H1 (cell line): ENCODE data around the gene ENKUR. TPM values are rescaled to one million over a fixed set of nuclear protein-coding genes. Genes with fewer than 3 reads are reported as not detected.

ENCODE experiments used
- CTCF ChIA-PET: fragments of 300-600 bp; sonication (Branson Sonifier 250); formaldehyde crosslinking; loops from one replicate; lab custom pipeline; 2021; ENCODE audit not compliant: partially characterized antibody; lab: Charles Lee
- POLR2A ChIA-PET: fragments of 300-600 bp; sonication (Branson Sonifier 250); formaldehyde crosslinking; loops from one replicate; lab custom pipeline; 2021; ENCODE audit warnings: inconsistent platforms; ENCODE audit not compliant: partially characterized antibody; lab: Charles Lee
- DNase-seq, 2 experiments: peaks; one replicate each; pipeline versions ENCODE4 v3.0.0 to v3.0.0-alpha.2; 2010 to 2022; ENCODE audit warnings: low spot score in 2 of 2, low read depth in 1 of 2, mixed read lengths in 1 of 2
- FAIRE-seq: peaks from 2 replicates; lab custom pipeline; 2011; peaks lifted over from hg19 to GRCh38; lab: Jason Lieb, UNC
- H2AFZ ChIP-seq: 2 replicates; pipeline ENCODE4 v1.8.1; 2012; ENCODE audit warnings: low read length, inconsistent platforms
- H2AK5ac ChIP-seq: 2 replicates; pipeline ENCODE4 v1.6.1; 2013; ENCODE audit warnings: low read depth, low read length
- H2BK120ac ChIP-seq: replicated peaks from 2 replicates; pipeline ENCODE3; 2013; ENCODE audit warnings: low read depth, low read length, inconsistent platforms
- H2BK12ac ChIP-seq: 2 replicates; pipeline ENCODE4 v1.6.1; 2013; ENCODE audit warnings: low read depth, low read length
- H2BK15ac ChIP-seq: 2 replicates; pipeline ENCODE4 v1.6.1; 2013; ENCODE audit warnings: low read length
- H2BK20ac ChIP-seq: 2 replicates; pipeline ENCODE4 v1.6.1; 2013; ENCODE audit warnings: low read length
- H2BK5ac ChIP-seq: 2 replicates; pipeline ENCODE4 v1.6.1; 2013; ENCODE audit warnings: low read depth, low read length
- H3K14ac ChIP-seq: 2 replicates; pipeline ENCODE4 v1.6.1; 2013; ENCODE audit warnings: inconsistent platforms; ENCODE audit not compliant: insufficient read length
- H3K18ac ChIP-seq: 2 replicates; pipeline ENCODE4 v1.6.1; 2013; ENCODE audit warnings: low read length; ENCODE audit errors: extremely low read depth
- H3K23ac ChIP-seq: 2 replicates; pipeline ENCODE4 v1.6.1; 2013; ENCODE audit warnings: inconsistent platforms; ENCODE audit not compliant: insufficient read length
- H3K23me2 ChIP-seq: 2 replicates; pipeline ENCODE4 v1.6.1; 2013; ENCODE audit warnings: low read depth, low read length
- H3K27ac ChIP-seq: 2 replicates; pipeline ENCODE4 v1.6.1; 2011; ENCODE audit warnings: low read depth, low read length, inconsistent platforms
- H3K27me3 ChIP-seq, 4 experiments: replicated peaks in 1 of 4; 1 replicate in 1 of 4; 2 replicates in 3 of 4; pipeline versions ENCODE4 v1.6.1 to v1.8.1; 2011 to 2013; ENCODE audit warnings: low read length in 3 of 4, mild to moderate bottlenecking in 3 of 4, inconsistent platforms in 2 of 4, mixed read lengths in 2 of 4, moderate library complexity in 1 of 4; ENCODE audit not compliant: control insufficient read depth in 3 of 4, insufficient read depth in 3 of 4; ENCODE audit errors: extremely low read depth in 1 of 4
- H3K36me3 ChIP-seq, 4 experiments: 2 replicates each; pipeline versions ENCODE4 v1.6.1 to v1.8.1; 2011 to 2013; ENCODE audit warnings: mild to moderate bottlenecking in 4 of 4, low read length in 3 of 4, moderate library complexity in 2 of 4, control low read depth in 1 of 4, inconsistent platforms in 1 of 4; ENCODE audit not compliant: insufficient read depth in 4 of 4, control insufficient read depth in 2 of 4
- H3K4ac ChIP-seq: replicated peaks from 2 replicates; pipeline ENCODE3; 2013; ENCODE audit warnings: low read length, low read depth, mixed read lengths, inconsistent platforms; ENCODE audit not compliant: insufficient read length
- H3K4me1 ChIP-seq, 4 experiments: replicated peaks in 1 of 4; 1 replicate in 1 of 4; 2 replicates in 3 of 4; pipeline versions ENCODE4 v1.6.1 to v1.8.1; 2011 to 2013; ENCODE audit warnings: low read length in 3 of 4, inconsistent platforms in 2 of 4, mixed read lengths in 1 of 4; ENCODE audit not compliant: insufficient read depth in 4 of 4, control insufficient read depth in 3 of 4
- H3K4me2 ChIP-seq, 2 experiments: 2 replicates each; pipeline versions ENCODE4 v1.6.1 to v1.8.1; 2011 to 2013; ENCODE audit warnings: low read depth in 2 of 2, low read length in 2 of 2, control low read depth in 1 of 2, inconsistent platforms in 1 of 2, mild to moderate bottlenecking in 1 of 2; ENCODE audit not compliant: insufficient read depth in 1 of 2
- H3K4me3 ChIP-seq, 4 experiments: fragments of 200-600, 300-600 bp in 1 of 4; sonication (generic), shearing (Covaris generic), sonication (Bioruptor Twin) in 1 of 4; 2 replicates each; pipeline versions ENCODE4 v1.5.1 to v1.8.1; 2011 to 2016; ENCODE audit warnings: low read length in 4 of 4, low read depth in 3 of 4, control low read depth in 2 of 4, inconsistent platforms in 2 of 4, mild to moderate bottlenecking in 2 of 4, mixed read lengths in 1 of 4, moderate library complexity in 1 of 4; ENCODE audit not compliant: insufficient read depth in 2 of 4; ENCODE audit errors: extremely low read depth in 1 of 4
- H3K56ac ChIP-seq: replicated peaks from 2 replicates; pipeline ENCODE3; 2013; ENCODE audit warnings: low read depth, mild to moderate bottlenecking, mixed read lengths, low read length, inconsistent platforms; ENCODE audit not compliant: insufficient read length
- H3K79me1 ChIP-seq: 2 replicates; pipeline ENCODE4 v1.6.1; 2013; ENCODE audit warnings: low read depth, low read length, control low read depth
- H3K79me2 ChIP-seq, 2 experiments: 2 replicates each; pipeline versions ENCODE4 v1.6.1 to v1.8.1; 2012 to 2013; ENCODE audit warnings: low read length in 2 of 2, mild to moderate bottlenecking in 2 of 2, inconsistent platforms in 1 of 2; ENCODE audit not compliant: insufficient read depth in 2 of 2, control insufficient read depth in 1 of 2
- H3K9ac ChIP-seq, 4 experiments: replicated peaks in 1 of 4; 1 replicate in 1 of 4; 2 replicates in 3 of 4; pipeline versions ENCODE4 v1.6.1 to v1.8.1; 2011 to 2013; ENCODE audit warnings: low read depth in 3 of 4, low read length in 3 of 4, control low read depth in 2 of 4, mild to moderate bottlenecking in 2 of 4, moderate library complexity in 2 of 4, inconsistent platforms in 1 of 4; ENCODE audit errors: extremely low read depth in 1 of 4
- H3K9me3 ChIP-seq, 2 experiments: 2 replicates each; pipeline versions ENCODE4 v1.6.1 to v1.8.1; 2012 to 2013; ENCODE audit warnings: mild to moderate bottlenecking in 2 of 2, moderate library complexity in 2 of 2, control low read depth in 1 of 2, inconsistent platforms in 1 of 2, low read depth in 1 of 2, low read length in 1 of 2, mixed read lengths in 1 of 2; ENCODE audit not compliant: insufficient read depth in 2 of 2
- H4K20me1 ChIP-seq, 2 experiments: replicated peaks in 1 of 2; 2 replicates each; pipeline versions ENCODE3 to v1.8.1; 2011 to 2013; ENCODE audit warnings: inconsistent platforms in 2 of 2, low read length in 2 of 2, mild to moderate bottlenecking in 1 of 2; ENCODE audit not compliant: insufficient read depth in 2 of 2, control insufficient read depth in 1 of 2
- H4K5ac ChIP-seq: 2 replicates; pipeline ENCODE4 v1.6.1; 2013; ENCODE audit warnings: low read length, low read depth, mixed read lengths, inconsistent platforms; ENCODE audit not compliant: insufficient read length
- H4K8ac ChIP-seq: 2 replicates; pipeline ENCODE4 v1.8.0; 2013; ENCODE audit warnings: mild to moderate bottlenecking, moderate library complexity, low read length, inconsistent platforms; ENCODE audit not compliant: insufficient read depth; ENCODE audit errors: extremely low read depth
- H4K91ac ChIP-seq: replicated peaks from 2 replicates; pipeline ENCODE3; 2013; ENCODE audit warnings: low read length, mixed read lengths, inconsistent platforms; ENCODE audit not compliant: insufficient read length
- ATF3 ChIP-seq: IDR thresholded peaks from 2 replicates; pipeline ENCODE4 v1.6.1; 2011; ENCODE audit warnings: low read depth, mild to moderate bottlenecking, low read length; ENCODE audit not compliant: insufficient read depth
- CBX5 ChIP-seq: fragments of 300-800, 300-1000 bp; sonication (generic); IDR thresholded peaks from 2 replicates; pipeline ENCODE4 v1.7.1; 2016; ENCODE audit warnings: antibody characterized with exemption, low read length, low read depth
- CHD1 ChIP-seq: IDR thresholded peaks from 2 replicates; pipeline ENCODE4 v1.6.1; 2012; ENCODE audit warnings: low read depth, low read length, improper control_type of control experiment
- EGR1 ChIP-seq: IDR thresholded peaks from 2 replicates; pipeline ENCODE4 v1.6.1; 2011; ENCODE audit warnings: low read depth, low read length, borderline replicate concordance
- GTF2F1 ChIP-seq: IDR thresholded peaks from 2 replicates; pipeline ENCODE4 v1.6.1; 2012; ENCODE audit warnings: low read depth, low read length, improper control_type of control experiment, borderline replicate concordance
- KDM1A ChIP-seq: fragments of 200-600, 300-600 bp; sonication (generic); IDR thresholded peaks from 2 replicates; pipeline ENCODE4 v1.7.1; 2016; ENCODE audit warnings: mild to moderate bottlenecking, low read length, borderline replicate concordance
- PHF8 ChIP-seq: fragments of 200-600 bp; sonication (generic); conservative IDR thresholded peaks from 2 replicates; pipeline ENCODE4 v1.7.1; 2012; ENCODE audit warnings: low read depth, mild to moderate bottlenecking, inconsistent platforms, low read length, moderate library complexity
- POU5F1 ChIP-seq: IDR thresholded peaks from 2 replicates; pipeline ENCODE4 v1.6.1; 2011; ENCODE audit warnings: low read depth, mild to moderate bottlenecking, low read length, moderate library complexity
- RFX5 ChIP-seq: IDR thresholded peaks from 2 replicates; pipeline ENCODE4 v1.6.1; 2011; ENCODE audit warnings: low read depth, low read length, improper control_type of control experiment, borderline replicate concordance
- SP2 ChIP-seq: IDR thresholded peaks from 2 replicates; pipeline ENCODE4 v1.6.1; 2012; ENCODE audit warnings: mild to moderate bottlenecking, low read length, inconsistent platforms
- TBP ChIP-seq: IDR thresholded peaks from 2 replicates; pipeline ENCODE4 v1.6.1; 2011; ENCODE audit warnings: low read depth, low read length, improper control_type of control experiment
- YY1 ChIP-seq: IDR thresholded peaks from 2 replicates; pipeline ENCODE4 v1.6.1; 2011; ENCODE audit warnings: low read depth, mild to moderate bottlenecking, low read length
- ZNF274 ChIP-seq: IDR thresholded peaks from 2 replicates; pipeline ENCODE4 v1.7.0; 2012; ENCODE audit warnings: low read length, borderline replicate concordance; ENCODE audit errors: extremely low read depth
- WGBS, 2 experiments: shearing (Covaris generic) in 1 of 2; methylation state at CpG; one replicate each; pipeline versions ENCODE4 v1.1.6 to v1.1.7; 2013 to 2015; ENCODE audit warnings: low lambda C conversion rate in 2 of 2, mixed read lengths in 2 of 2, inconsistent platforms in 1 of 2, low coverage in 1 of 2, missing lambda C conversion rate in 1 of 2; ENCODE audit not compliant: insufficient replicate concordance in 2 of 2, insufficient coverage in 1 of 2, insufficient read length in 1 of 2; ENCODE audit errors: extremely low coverage in 1 of 2, missing lambda C conversion rate in 1 of 2; 5-methylcytosine and 5-hydroxymethylcytosine counted together
- polyA plus RNA-seq, 7 experiments: library from polyadenylated mRNA; depleted of rRNA in 3 of 7; stranded (reverse) in 5 of 7; unstranded in 2 of 7; fragments of >200 nt in 5 of 7; fragments of 200-250 nt in 2 of 7; gene quantifications; 1 replicate in 5 of 7; 2 replicates in 1 of 7; 4 replicates in 1 of 7; pipeline versions ENCODE4 v1.2.1 to v1.2.3, GENCODE V29; 2011 to 2013; ENCODE audit warnings: missing spikeins in 2 of 7, mixed read lengths in 2 of 7
- total RNA-seq: library from RNA; stranded (reverse); fragmentation: NEBNext Ultra II Directional; extraction: Animal tissue kit (Norgen Biotek cat#: 25700); gene quantifications from 2 replicates; pipeline ENCODE4 v1.2.1, GENCODE V29; 2021

ENKUR gene
- total and polyA plus RNA-seq, 2 of the 8 experiments (the other 6 are each of a cell fraction or from before 2014, with no cell fraction given) = not detected

- no peak overlapping the region for H2AK5ac ChIP-seq
- H3K27me3 ChIP-seq = no peaks in the 10 kb centered on the region
- H3K36me3 ChIP-seq = no peaks in the 10 kb centered on the region
- no peak overlapping the region for H3K56ac ChIP-seq
- H2BK5ac ChIP-seq = no peak overlapping the region
- TF ChIP-seq EGR1 (no peak), ATF3 (no peak), TBP (no peak), GTF2F1 (no peak), RFX5 (no peak), ZNF274 (no peak), SP2 (no peak), CHD1 (no peak), CBX5 (no peak), PHF8 (no peak), KDM1A (no peak), YY1 (no peak), POU5F1 (no peak)
- H4K5ac ChIP-seq = no peak overlapping the region
- H3K4ac ChIP-seq = no peak overlapping the region
- H4K91ac ChIP-seq = no peak overlapping the region
- H3K27ac ChIP-seq = no peak overlapping the region
- H3K18ac ChIP-seq = no peak overlapping the region
- H3K9me3 ChIP-seq = no peaks in the 10 kb centered on the region
- no peak overlapping the region for H2BK20ac ChIP-seq
- no peaks in the 10 kb centered on the region for H3K23me2 ChIP-seq
- no peak overlapping the region for H2BK120ac ChIP-seq
- WGBS, 2 experiments = 93% methylated on average over 5 of the region's 5 CpGs; no CpG with 5 or more reads in 1 of the 2 experiments
- no peaks in the 10 kb centered on the region for H3K79me2 ChIP-seq
- no peak for DNase-seq
- no peak overlapping the region for H4K8ac ChIP-seq
- H3K79me1 ChIP-seq = no peaks in the 10 kb centered on the region
- CTCF ChIA-PET = interaction anchor here (1.6 kb wide), 1 partner anchor 8 kb away, joined by 4 read pairs; no protein-coding TSS in a partner anchor
- H2AFZ ChIP-seq = no peak overlapping the region
- no peak overlapping the region for H3K4me3 ChIP-seq
- H2BK15ac ChIP-seq = no peak overlapping the region
- H4K20me1 ChIP-seq = no peaks in the 10 kb centered on the region
- no peak overlapping the region for H3K23ac ChIP-seq
- H3K14ac ChIP-seq = no peak overlapping the region
- H2BK12ac ChIP-seq = no peak overlapping the region; the same call in 1 of the 2 replicates
- H3K4me2 ChIP-seq = no peak overlapping the region
- FAIRE-seq = no peak
- POLR2A ChIA-PET = no interaction called here
- H3K9ac ChIP-seq = no peak overlapping the region
- H3K4me1 ChIP-seq = no peaks in the 10 kb centered on the region
Measured at GRCh38 chr10:24973163-24973562, 42.8 kb downstream of the ENKUR start.
